Measurements from ENCODE around the gene RAB11A. TPM values are rescaled to one million over a fixed set of nuclear protein-coding genes. Genes with fewer than 3 reads are reported as not detected.

The RAB11A gene
- total RNA-seq, 2 donors from 2014 or later, result 233 to 295 TPM

- no peak for TF ChIP-seq CTCF (conservative IDR thresholded peaks at IDR 0.05)
- Mint-ChIP-seq H3K9me3 (no peaks in the 10 kb centered on the region), H3K4me1 (peaks cover 7% of the 10 kb centered on the region), H3K36me3 (ENCODE audit: low read depth) (peaks cover 46% of the 10 kb centered on the region), H3K27ac (no peak overlapping the region), H3K27me3 (ENCODE audit: insufficient read depth) (no peaks in the 10 kb centered on the region), H3K4me3 (no peak overlapping the region)
- Histone ChIP-seq H3K4me3 (ENCODE audit: low read length) (no peak overlapping the region), H3K27me3 (ENCODE audit: control insufficient read depth, insufficient read depth, low read length, poor library complexity, severe bottlenecking) (no peaks in the 10 kb centered on the region), H3K27ac (ENCODE audit: low read depth, low read length) (no peak overlapping the region), H3K36me3 (ENCODE audit: control insufficient read depth, insufficient read depth, low read length) (peaks cover 78% of the 10 kb centered on the region), H3K9me3 (ENCODE audit: control insufficient read depth, low read length) (no peaks in the 10 kb centered on the region), H3K4me1 (ENCODE audit: control insufficient read depth, insufficient read depth, low read length) (peaks cover 5% of the 10 kb centered on the region), H3K9ac (ENCODE audit: extremely low read depth, low read length, poor library complexity, severe bottlenecking) (no peak overlapping the region)
- WGBS, 2 experiments (ENCODE audit: insufficient coverage in 1 of 2, insufficient read length in 1 of 2), result 80 to 97% methylated on average over 2 to 3 of the region's 3 CpGs
- DNase-seq, result no peak
These were observed 38.4 kb downstream of the RAB11A start for GRCh38 chr15:65907661-65908060.

DNA sequence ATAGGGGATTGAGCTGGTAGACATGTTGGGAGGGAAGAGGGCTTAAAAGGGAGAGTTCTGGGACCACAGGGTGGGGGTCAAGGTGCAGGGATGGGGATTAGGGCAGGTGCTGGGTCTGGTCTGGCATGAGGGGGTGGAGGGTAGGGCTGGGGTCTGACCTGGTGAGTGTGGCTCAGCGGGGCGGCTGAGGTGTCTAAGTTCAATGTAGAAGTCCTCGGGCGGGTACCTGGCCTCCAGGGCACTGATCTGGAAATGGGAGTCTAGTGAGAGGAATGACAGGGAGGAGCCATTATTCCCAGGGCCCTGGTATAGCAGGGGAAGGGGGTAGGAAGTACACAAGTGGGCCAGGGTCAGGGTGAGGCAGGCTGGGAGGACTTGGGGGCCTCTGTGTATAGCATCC lies 39.6 kb downstream of the RAB11A start:
- DNase-seq, result no peak
- H3K36me3 ChIP-seq (ENCODE audit: control insufficient read depth, insufficient read depth, low read length), result peaks cover 66% of the 10 kb centered on the region
- no peak overlapping the region for H3K4me3 Mint-ChIP-seq
- H3K4me1 ChIP-seq (ENCODE audit: control insufficient read depth, insufficient read depth, low read length), result peaks cover 5% of the 10 kb centered on the region
- TF ChIP-seq CTCF (conservative IDR thresholded peaks at IDR 0.05), result no peak
- 92 to 96% methylated on average over 4 of the region's 4 CpGs for WGBS, 2 experiments (ENCODE audit: insufficient coverage in 1 of 2, insufficient read length in 1 of 2)
- no peaks in the 10 kb centered on the region for H3K9me3 ChIP-seq (ENCODE audit: control insufficient read depth, low read length)
- H3K27me3 Mint-ChIP-seq (ENCODE audit: insufficient read depth), result no peaks in the 10 kb centered on the region
- H3K27ac Mint-ChIP-seq, result no peak overlapping the region
- peaks cover 7% of the 10 kb centered on the region for H3K4me1 Mint-ChIP-seq
- no peaks in the 10 kb centered on the region for H3K9me3 Mint-ChIP-seq
- H3K9ac ChIP-seq (ENCODE audit: extremely low read depth, low read length, poor library complexity, severe bottlenecking), result no peak overlapping the region
- H3K36me3 Mint-ChIP-seq (ENCODE audit: low read depth), result peaks cover 36% of the 10 kb centered on the region
- no peak overlapping the region for H3K27ac ChIP-seq (ENCODE audit: low read depth, low read length)
- no peak overlapping the region for H3K4me3 ChIP-seq (ENCODE audit: low read length)
- no peaks in the 10 kb centered on the region for H3K27me3 ChIP-seq (ENCODE audit: control insufficient read depth, insufficient read depth, low read length, poor library complexity, severe bottlenecking)

DNA sequence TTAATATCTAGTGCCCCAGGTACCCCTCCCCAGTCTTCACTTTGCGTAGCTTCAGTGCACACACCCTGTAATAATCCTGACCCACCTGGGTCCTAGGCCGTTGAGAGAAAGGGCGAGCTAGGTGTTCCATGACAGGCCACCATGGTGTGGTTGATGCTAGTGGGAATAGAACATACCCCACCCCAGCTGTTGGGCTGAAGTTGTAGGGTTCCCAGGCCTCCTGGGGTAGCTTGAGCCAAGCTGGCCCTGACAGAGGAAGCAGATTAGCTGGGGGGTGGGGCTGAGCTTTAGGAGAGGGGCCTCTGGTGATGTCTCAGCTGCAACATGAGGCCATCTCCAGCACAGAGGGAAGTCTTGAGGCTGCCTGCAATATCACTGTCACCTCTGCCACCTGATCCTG lies 40.5 kb downstream of the RAB11A start:
- Histone ChIP-seq H3K9me3 (ENCODE audit: control insufficient read depth, low read length) (no peaks in the 10 kb centered on the region), H3K9ac (ENCODE audit: extremely low read depth, low read length, poor library complexity, severe bottlenecking) (no peak overlapping the region), H3K36me3 (ENCODE audit: control insufficient read depth, insufficient read depth, low read length) (peaks cover 56% of the 10 kb centered on the region), H3K27me3 (ENCODE audit: control insufficient read depth, insufficient read depth, low read length, poor library complexity, severe bottlenecking) (no peaks in the 10 kb centered on the region), H3K4me3 (ENCODE audit: low read length) (no peak overlapping the region), H3K27ac (ENCODE audit: low read depth, low read length) (no peak overlapping the region), H3K4me1 (ENCODE audit: control insufficient read depth, insufficient read depth, low read length) (peaks cover 5% of the 10 kb centered on the region)
- H3K27ac Mint-ChIP-seq, result peak overlapping the region; percentile 28
- H3K4me1 Mint-ChIP-seq, result peaks cover 7% of the 10 kb centered on the region
- peaks cover 27% of the 10 kb centered on the region for H3K36me3 Mint-ChIP-seq (ENCODE audit: low read depth)
- H3K4me3 Mint-ChIP-seq, result no peak overlapping the region
- no peaks in the 10 kb centered on the region for H3K9me3 Mint-ChIP-seq
- TF ChIP-seq CTCF (conservative IDR thresholded peaks at IDR 0.05), result no peak
- DNase-seq, result no peak
- no peaks in the 10 kb centered on the region for H3K27me3 Mint-ChIP-seq (ENCODE audit: insufficient read depth)
- 86% methylated on average over 3 of the region's 3 CpGs; no CpG with 5 or more reads in 1 of the 2 experiments for WGBS, 2 experiments (ENCODE audit: insufficient coverage in 1 of 2, insufficient read length in 1 of 2)

Data from endodermal cell (in vitro differentiated cells).